ENCODE results near the gene RNF214. TPM values are rescaled to one million over a fixed set of nuclear protein-coding genes. Genes with fewer than 3 reads are reported as not detected.
"Not testable (repeated sequence)": the region's sequence is repeated elsewhere in the genome, so short reads cannot be mapped to it uniquely, and the experiment has no call there.

RNF214 gene
- polyA plus RNA-seq, 1 donor (not counting 4 experiments of a cell fraction or from before 2014, with no cell fraction given) = 11.8 TPM

DNA sequence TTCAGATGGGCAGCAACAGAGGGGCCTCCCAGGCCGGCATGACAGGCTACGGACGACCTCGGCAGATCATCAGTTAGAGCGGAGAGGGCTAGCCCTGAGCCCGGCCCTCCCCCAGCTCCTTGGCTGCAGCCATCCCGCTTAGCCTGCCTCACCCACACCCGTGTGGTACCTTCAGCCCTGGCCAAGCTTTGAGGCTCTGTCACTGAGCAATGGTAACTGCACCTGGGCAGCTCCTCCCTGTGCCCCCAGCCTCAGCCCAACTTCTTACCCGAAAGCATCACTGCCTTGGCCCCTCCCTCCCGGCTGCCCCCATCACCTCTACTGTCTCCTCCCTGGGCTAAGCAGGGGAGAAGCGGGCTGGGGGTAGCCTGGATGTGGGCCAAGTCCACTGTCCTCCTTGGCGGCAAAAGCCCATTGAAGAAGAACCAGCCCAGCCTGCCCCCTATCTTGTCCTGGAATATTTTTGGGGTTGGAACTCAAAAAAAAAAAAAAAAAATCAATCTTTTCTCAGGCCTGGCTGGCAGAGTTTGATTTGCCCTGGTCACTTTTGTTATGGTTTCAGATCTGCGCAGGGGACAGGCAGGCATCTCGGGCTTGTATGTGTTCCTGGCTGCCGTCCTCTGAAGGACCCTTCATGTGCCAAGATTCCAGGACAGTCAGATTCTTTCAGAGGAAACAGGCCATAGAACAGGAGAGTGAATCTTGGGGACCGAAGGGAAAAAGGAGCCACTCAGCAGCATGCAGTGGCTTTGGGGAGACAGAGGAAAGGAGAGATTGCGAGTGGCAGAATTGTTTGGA lies 28.0 kb upstream of the RNF214 start:
- Histone ChIP-seq H3K9me3 (ENCODE audit: control insufficient read depth, low read depth, low read length) (no peaks in the 10 kb centered on the region), H4K20me1 (ENCODE audit: control insufficient read depth, extremely low read depth, insufficient read depth, low read length) (no peaks in the 10 kb centered on the region), H3K27ac (ENCODE audit: control insufficient read depth, insufficient read depth, low read length) (no peak overlapping the region), H3K4me1 (ENCODE audit: control insufficient read depth, extremely low read depth, insufficient read depth, low read length) (no peaks in the 10 kb centered on the region), H3K4me2 (ENCODE audit: control insufficient read depth, extremely low read depth, insufficient read depth, low read depth, low read length) (no peak overlapping the region), H3K9ac (ENCODE audit: control insufficient read depth, extremely low read depth, insufficient read depth, low read length) (no peak overlapping the region), H2AFZ (ENCODE audit: control insufficient read depth, low read length) (no peak overlapping the region), H3K79me2 (ENCODE audit: control insufficient read depth, insufficient read depth, low read length) (no peaks in the 10 kb centered on the region), H3K9me1 (ENCODE audit: control insufficient read depth, extremely low read depth, insufficient read depth, low read length) (no peaks in the 10 kb centered on the region), H3K27me3 (ENCODE audit: control insufficient read depth, extremely low read depth, insufficient read depth, low read length) (no peaks in the 10 kb centered on the region), H3K4me3 (ENCODE audit: control insufficient read depth in 2 of 3, extremely low read depth in 1 of 3, insufficient read depth in 2 of 3, low read depth in 1 of 3, low read length in 3 of 3) (no peak overlapping the region), H3K36me3 (ENCODE audit: control insufficient read depth in 2 of 2, extremely low read depth in 1 of 2, insufficient read depth in 2 of 2, low read length in 2 of 2) (peaks cover 7 to 9% of the 10 kb centered on the region in 2 experiments)
- dilution Hi-C loops (cut with MboI; ENCODE audit: extremely low pct_ligation_motif_present, low sequenced_read_pairs) = no loop called here
- TF ChIP-seq, protein P1, sequence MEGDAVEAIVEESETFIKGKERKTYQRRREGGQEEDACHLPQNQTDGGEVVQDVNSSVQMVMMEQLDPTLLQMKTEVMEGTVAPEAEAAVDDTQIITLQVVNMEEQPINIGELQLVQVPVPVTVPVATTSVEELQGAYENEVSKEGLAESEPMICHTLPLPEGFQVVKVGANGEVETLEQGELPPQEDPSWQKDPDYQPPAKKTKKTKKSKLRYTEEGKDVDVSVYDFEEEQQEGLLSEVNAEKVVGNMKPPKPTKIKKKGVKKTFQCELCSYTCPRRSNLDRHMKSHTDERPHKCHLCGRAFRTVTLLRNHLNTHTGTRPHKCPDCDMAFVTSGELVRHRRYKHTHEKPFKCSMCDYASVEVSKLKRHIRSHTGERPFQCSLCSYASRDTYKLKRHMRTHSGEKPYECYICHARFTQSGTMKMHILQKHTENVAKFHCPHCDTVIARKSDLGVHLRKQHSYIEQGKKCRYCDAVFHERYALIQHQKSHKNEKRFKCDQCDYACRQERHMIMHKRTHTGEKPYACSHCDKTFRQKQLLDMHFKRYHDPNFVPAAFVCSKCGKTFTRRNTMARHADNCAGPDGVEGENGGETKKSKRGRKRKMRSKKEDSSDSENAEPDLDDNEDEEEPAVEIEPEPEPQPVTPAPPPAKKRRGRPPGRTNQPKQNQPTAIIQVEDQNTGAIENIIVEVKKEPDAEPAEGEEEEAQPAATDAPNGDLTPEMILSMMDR (optimal IDR thresholded peaks at IDR 0.05 in 1 of 3, IDR thresholded peaks at IDR 0.05 in 1 of 3, conservative IDR thresholded peaks at IDR 0.05 in 1 of 3; ENCODE audit: extremely low read depth in 1 of 3, insufficient read depth in 2 of 3, low read length in 3 of 3) = no peak
- TF ChIP-seq EZH2 (IDR thresholded peaks at IDR 0.05; ENCODE audit: low read length) = no peak
- DNase-seq (ENCODE audit: low read depth, low spot score) = no peak
- no peak for FAIRE-seq

DNA sequence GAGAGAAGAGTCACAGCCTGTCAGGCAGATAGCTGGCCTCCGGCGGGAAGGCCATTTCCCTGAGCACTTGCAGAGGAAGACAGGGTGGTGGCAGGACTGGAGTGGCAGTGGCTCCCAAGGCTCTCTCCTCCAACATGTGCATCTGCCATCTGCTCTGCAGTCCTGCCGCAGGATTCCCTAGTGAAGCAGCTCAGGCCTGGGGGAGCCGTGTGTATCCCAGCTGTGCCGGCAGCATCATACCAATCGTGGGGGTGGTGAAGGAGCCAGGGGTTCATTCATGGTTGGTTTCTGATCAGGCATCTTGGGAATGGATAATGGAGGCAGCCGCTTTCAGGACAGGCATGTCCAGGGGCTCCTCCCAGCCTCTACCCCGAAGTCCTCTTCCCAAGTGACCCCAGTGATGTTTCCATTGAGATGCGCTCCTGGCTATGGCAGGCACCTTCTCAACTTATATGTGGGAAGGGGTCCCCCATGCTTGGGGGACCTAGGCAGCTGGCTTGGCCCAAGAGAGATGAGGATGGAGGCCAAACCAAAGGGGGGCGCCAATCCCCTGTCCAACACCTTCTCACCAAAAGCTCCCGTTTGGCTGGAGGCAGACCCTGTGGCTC lies 27.2 kb upstream of the RNF214 start:
- H3K27ac ChIP-seq (ENCODE audit: control insufficient read depth, insufficient read depth, low read length) = no peak overlapping the region
- no peaks in the 10 kb centered on the region for H4K20me1 ChIP-seq (ENCODE audit: control insufficient read depth, extremely low read depth, insufficient read depth, low read length)
- no peaks in the 10 kb centered on the region for H3K9me3 ChIP-seq (ENCODE audit: control insufficient read depth, low read depth, low read length)
- H2AFZ ChIP-seq (ENCODE audit: control insufficient read depth, low read length) = no peak overlapping the region
- no peaks in the 10 kb centered on the region for H3K4me1 ChIP-seq (ENCODE audit: control insufficient read depth, extremely low read depth, insufficient read depth, low read length)
- no peak overlapping the region for H3K4me2 ChIP-seq (ENCODE audit: control insufficient read depth, extremely low read depth, insufficient read depth, low read depth, low read length)
- no peak overlapping the region for H3K9ac ChIP-seq (ENCODE audit: control insufficient read depth, extremely low read depth, insufficient read depth, low read length)
- TF ChIP-seq, protein P1 (optimal IDR thresholded peaks at IDR 0.05 in 1 of 3, IDR thresholded peaks at IDR 0.05 in 1 of 3, conservative IDR thresholded peaks at IDR 0.05 in 1 of 3; ENCODE audit: extremely low read depth in 1 of 3, insufficient read depth in 2 of 3, low read length in 3 of 3) = no peak
- TF ChIP-seq EZH2 (IDR thresholded peaks at IDR 0.05; ENCODE audit: low read length) = no peak
- H3K79me2 ChIP-seq (ENCODE audit: control insufficient read depth, insufficient read depth, low read length) = no peaks in the 10 kb centered on the region
- no peaks in the 10 kb centered on the region for H3K9me1 ChIP-seq (ENCODE audit: control insufficient read depth, extremely low read depth, insufficient read depth, low read length)
- H3K27me3 ChIP-seq (ENCODE audit: control insufficient read depth, extremely low read depth, insufficient read depth, low read length) = no peaks in the 10 kb centered on the region
- FAIRE-seq (no peak), DNase-seq (ENCODE audit: low read depth, low spot score) (no peak)
- H3K4me3 ChIP-seq (ENCODE audit: control insufficient read depth in 2 of 3, extremely low read depth in 1 of 3, insufficient read depth in 2 of 3, low read depth in 1 of 3, low read length in 3 of 3) = no peak overlapping the region
- dilution Hi-C loops (cut with MboI; ENCODE audit: extremely low pct_ligation_motif_present, low sequenced_read_pairs) = no loop called here
- peaks cover 7 to 9% of the 10 kb centered on the region in 2 experiments for H3K36me3 ChIP-seq (ENCODE audit: control insufficient read depth in 2 of 2, extremely low read depth in 1 of 2, insufficient read depth in 2 of 2, low read length in 2 of 2)

DNA sequence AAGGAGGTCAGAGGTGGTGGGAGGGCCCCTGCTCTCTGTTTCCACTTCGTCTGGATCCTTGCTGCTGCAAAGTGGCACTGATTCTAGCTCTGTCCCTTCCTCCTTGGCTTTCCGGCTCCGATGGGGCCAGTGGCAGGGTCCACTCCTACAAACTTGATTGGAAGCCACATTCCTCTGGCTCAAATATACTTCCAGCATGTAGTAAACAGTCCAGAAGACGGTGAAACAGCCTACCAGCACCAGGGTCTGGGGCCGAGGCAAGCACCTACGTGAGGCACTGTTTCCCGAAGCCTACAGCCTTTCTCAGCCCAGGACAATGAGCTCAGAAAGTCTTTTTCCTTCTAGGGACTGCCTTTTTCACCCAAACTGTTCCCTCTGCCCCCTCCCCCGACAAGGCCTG lies 26.4 kb upstream of the RNF214 start:
- H2AFZ ChIP-seq (ENCODE audit: control insufficient read depth, low read length); H3K27me3 ChIP-seq (ENCODE audit: control insufficient read depth, extremely low read depth, insufficient read depth, low read length); H3K4me3 ChIP-seq (ENCODE audit: control insufficient read depth in 2 of 3, extremely low read depth in 1 of 3, insufficient read depth in 2 of 3, low read depth in 1 of 3, low read length in 3 of 3); FAIRE-seq; H3K9ac ChIP-seq (ENCODE audit: control insufficient read depth, extremely low read depth, insufficient read depth, low read length); H3K36me3 ChIP-seq (ENCODE audit: control insufficient read depth in 2 of 2, extremely low read depth in 1 of 2, insufficient read depth in 2 of 2, low read length in 2 of 2); H3K4me1 ChIP-seq (ENCODE audit: control insufficient read depth, extremely low read depth, insufficient read depth, low read length); H3K4me2 ChIP-seq (ENCODE audit: control insufficient read depth, extremely low read depth, insufficient read depth, low read depth, low read length); H3K79me2 ChIP-seq (ENCODE audit: control insufficient read depth, insufficient read depth, low read length); H3K27ac ChIP-seq (ENCODE audit: control insufficient read depth, insufficient read depth, low read length); DNase-seq (ENCODE audit: low read depth, low spot score); dilution Hi-C loops (cut with MboI; ENCODE audit: extremely low pct_ligation_motif_present, low sequenced_read_pairs); H3K9me3 ChIP-seq (ENCODE audit: control insufficient read depth, low read depth, low read length); H4K20me1 ChIP-seq (ENCODE audit: control insufficient read depth, extremely low read depth, insufficient read depth, low read length); H3K9me1 ChIP-seq (ENCODE audit: control insufficient read depth, extremely low read depth, insufficient read depth, low read length): not testable (repeated sequence)

All from keratinocyte (primary cell).